GM21526 (cell line): ENCODE results near the gene TOP2A.

ENCODE experiments used
- ATAC-seq: cut with Tn5 transposase; IDR thresholded peaks from one replicate; pipeline ENCODE4 v1.9.1; 2021; ENCODE audit warnings: moderate library complexity; ENCODE audit not compliant: unreplicated experiment, low FRiP score

The TOP2A gene

GRCh38 chr17:40361063-40361924 lies 56.4 kb downstream of the TOP2A start:
- ATAC-seq: no peak

GRCh38 chr17:40360091-40360490 lies 57.6 kb downstream of the TOP2A start:
- ATAC-seq: no peak

DNA sequence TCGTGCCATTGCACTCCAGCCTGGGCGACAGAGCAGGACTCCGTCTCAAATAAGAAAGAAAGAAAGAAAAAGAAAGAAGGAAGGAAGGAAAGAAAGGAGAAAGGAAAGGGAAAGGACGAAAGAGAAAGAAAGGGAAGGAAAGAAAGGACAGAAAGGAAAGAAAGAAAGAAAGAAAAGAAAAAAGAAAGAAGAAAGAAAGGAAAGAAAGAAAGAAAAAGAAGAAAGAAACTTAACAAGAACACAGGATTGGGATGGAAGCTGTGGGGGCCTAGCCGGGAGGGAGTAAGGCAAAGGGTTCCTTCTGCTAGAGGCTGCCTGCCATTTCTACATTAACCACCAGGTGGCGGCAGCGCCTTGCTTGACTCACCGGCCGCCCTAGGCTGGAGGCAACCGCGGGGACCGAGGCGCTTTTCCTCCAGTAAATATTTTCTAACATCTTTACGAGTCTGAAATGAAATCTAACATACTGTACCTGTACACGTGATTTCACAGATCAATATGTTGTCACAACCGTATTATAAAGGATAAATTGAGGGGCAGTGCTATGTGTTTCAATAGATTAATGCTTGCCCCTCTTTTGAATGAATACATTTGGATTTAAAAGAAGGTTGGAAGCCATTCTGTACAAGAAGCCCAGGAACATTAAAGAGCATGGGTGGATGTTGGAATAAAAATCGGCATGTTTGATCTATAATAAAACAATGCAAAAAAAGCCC lies 59.2 kb downstream of the TOP2A start:
- no peak for ATAC-seq

GRCh38 chr17:40356990-40357881 lies 60.5 kb downstream of the TOP2A start:
- ATAC-seq: no peak

GRCh38 chr17:40355804-40356758 lies 61.6 kb downstream of the TOP2A start:
- no peak for ATAC-seq

- no peak for ATAC-seq
Observed at GRCh38 chr17:40355123-40355803, 62.4 kb downstream of the TOP2A start.

- no peak for ATAC-seq
Observed at GRCh38 chr17:40354221-40355122, 63.2 kb downstream of the TOP2A start.

DNA sequence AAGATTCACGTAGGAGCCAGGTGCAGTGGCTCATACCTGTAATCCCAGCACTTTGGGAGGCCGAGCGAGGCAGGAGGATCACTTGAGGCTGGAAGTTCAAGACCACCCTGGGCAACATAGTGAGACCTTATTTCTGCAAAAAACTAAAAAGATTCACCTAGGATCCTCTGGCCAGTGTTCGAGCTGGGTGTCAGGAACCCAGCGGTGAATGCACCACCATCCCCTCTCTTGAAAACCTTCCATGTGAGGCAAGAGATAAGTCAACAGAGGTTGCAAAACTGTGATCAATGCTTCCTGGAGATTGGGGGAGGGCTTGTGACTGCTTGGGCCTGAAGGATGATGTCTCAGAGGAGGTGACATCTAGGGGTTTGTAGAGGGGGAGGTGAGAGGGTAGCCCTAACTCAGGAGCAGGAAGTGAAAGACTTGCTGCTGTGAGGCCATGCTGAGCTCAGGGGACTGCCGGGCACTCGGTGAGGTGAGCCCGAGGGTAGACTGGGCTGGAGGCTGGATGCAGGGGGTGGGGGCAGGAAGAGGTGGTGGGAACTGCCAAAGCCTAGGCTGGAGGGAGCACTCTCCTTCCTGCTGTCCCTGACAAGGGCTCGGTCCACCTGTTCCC lies 64.8 kb downstream of the TOP2A start:
- ATAC-seq: no peak

DNA sequence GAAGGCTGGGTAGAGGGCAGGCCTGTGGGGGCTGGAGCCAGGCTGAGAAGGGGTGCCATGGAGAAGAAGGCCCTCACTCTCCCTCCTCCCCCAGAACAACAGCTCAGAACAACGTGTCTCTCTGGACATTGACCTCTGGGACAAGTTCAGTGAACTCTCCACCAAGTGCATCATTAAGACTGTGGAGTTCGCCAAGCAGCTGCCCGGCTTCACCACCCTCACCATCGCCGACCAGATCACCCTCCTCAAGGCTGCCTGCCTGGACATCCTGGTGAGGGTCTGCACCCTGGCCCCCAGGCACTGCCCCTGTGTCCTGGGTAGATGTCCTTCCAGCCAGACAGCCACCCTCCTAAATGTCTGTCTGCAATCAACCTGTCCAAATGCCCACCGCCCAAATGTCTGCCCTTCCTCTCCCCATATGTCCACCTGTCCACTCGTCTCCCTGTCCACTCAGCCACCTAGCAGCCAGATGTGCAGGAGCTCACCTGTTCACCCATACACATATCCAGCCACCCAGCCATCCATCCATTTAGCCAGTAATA lies 65.4 kb downstream of the TOP2A start:
- no peak for ATAC-seq

- no peak for ATAC-seq
Observed at GRCh38 chr17:40351359-40352236, 66.1 kb downstream of the TOP2A start.

DNA sequence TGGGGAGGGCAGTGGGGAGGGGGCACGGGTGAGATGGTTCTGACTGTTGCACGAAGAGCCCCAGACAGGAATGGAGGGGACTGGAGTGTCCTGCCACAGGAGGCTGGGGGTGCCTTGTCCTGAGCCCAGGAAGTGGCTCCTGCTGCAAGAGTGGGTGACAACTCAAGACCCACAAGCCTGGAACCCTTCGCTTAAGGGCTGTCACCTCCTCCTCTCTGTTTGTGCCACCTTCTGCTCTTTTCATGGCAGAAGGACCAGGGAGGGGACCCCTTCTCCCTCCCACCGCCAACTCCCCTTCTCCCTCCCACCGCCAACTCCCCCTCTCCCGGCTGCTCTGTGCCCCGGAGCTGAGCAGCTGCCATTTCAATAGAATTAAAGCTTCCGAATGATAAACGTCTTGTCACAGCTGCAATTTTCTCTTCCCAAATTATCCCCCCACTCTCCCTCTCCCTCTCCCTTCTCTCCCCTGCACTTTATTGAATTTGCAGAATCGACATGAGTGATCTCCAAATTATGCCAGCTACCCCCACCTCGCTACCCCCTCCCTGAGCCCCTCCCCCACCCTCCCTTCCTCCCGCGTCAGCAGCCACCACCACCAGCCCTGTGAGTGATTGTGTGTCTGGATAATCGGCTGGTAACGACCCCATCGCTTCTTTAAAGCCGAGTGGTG lies 66.9 kb downstream of the TOP2A start:
- no peak for ATAC-seq

GRCh38 chr17:40349895-40350688 lies 67.6 kb downstream of the TOP2A start:
- ATAC-seq: no peak

- ATAC-seq: no peak
Observed at GRCh38 chr17:40349477-40349894, 68.2 kb downstream of the TOP2A start.

GRCh38 chr17:40348562-40349476 lies 68.9 kb downstream of the TOP2A start:
- ATAC-seq: no peak
